COLO668 (cell line): ENCODE measurements around the gene ANGEL1.

Source experiments
- DNase-seq: peaks from one replicate; lab custom pipeline; 2025; ENCODE audit not compliant: unreplicated experiment; lab: John Stamatoyannopoulos, UW

ANGEL1 gene

DNA sequence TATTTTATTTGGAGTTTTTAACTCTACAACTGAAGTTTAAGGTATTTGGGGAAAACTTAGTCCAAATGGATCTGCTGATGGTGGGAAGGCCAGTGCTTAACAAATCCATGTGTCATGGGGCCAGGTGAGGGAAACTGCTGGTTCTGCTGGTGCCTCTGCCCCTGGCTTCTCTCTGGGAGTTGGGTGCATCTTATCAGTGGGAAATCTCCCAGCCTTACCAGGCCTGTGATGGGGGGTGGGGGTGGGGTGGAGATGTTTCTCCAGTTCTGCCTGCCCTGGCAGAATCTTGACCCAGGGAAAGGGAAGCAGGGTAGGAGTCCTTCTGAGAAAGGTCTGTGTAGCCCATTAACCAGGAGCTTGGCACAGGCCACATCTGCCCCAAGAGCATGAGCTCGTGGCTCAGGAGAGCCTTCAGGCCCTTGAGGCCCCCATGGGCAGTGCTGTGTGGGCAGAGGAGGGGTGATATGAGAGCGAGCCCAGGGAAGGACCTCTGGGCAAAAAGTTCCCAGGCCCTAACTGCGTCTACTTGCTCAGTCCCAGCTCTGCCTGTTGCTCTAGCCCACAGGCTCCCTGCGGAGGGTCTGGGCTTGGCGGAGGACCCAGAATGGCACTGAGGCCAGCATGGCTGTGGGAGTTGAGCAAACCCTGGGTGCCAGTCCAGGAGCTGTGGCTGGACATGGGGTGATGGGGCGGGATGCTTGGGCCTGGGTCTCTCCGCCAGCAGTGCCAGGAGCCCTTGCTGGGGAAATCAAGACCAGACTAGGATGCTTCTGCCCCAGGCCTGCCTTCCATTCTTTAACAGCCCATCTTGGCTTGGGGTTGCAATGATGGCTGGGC is 33.2 kb downstream of the ANGEL1 start:
- no peak for DNase-seq

GRCh38 chr14:76778546-76779215 is 34.0 kb downstream of the ANGEL1 start:
- no peak for DNase-seq

DNA sequence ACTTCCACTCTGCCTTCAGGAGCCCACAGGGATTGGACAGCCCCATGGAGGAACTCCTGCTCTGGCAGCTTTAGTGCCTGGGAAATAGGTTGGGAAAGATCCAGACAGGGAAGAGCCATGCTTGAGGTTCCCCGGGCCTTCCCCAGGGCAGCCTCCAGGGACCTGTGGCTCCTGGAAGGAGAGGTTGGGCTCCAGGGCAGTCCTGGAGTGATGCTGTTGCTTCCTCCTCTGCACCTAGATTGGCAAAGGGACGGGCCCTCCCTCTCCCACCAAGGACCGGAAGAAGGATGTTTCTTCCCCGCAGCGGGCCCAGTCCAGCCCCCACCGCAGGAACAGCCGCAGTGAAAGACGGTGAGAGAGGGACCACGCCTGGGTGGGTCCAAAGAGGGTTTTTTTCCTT is 35.0 kb downstream of the ANGEL1 start:
- DNase-seq: no peak

GRCh38 chr14:76776428-76777251 is 36.0 kb downstream of the ANGEL1 start:
- peak; percentile 29 for DNase-seq

DNA sequence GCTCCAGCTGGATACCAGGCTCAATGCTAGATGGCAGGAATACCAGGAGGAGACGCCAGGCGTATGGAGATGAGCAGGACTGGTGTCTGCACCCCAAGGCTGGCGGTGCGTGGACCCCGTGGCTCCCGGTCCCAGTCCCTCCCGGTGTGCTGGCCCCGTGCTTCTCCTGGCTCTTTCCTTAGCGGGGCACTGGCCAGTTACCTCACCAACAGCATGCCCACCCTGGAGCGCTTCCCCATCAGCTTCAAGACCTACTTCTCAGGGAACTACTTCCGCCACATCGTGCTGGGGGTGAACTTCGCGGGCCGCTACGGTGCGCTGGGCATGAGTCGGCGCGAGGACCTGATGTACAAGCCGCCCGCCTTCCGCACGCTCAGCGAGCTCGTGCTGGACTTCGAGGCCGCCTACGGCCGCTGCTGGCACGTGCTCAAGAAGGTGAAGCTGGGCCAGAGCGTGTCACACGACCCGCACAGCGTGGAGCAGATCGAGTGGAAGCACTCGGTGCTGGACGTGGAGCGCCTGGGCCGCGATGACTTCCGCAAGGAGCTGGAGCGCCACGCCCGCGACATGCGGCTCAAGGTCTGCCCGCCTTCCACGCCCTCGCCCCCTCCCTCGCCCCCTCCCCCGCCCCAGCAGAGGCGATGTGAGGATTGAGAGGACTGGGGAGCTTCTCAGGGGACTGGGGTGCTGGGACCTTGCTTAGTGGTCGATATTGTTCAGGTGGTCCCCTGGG is 36.8 kb downstream of the ANGEL1 start:
- no peak for DNase-seq

- no peak for DNase-seq
These were observed 37.6 kb downstream of the ANGEL1 start for GRCh38 chr14:76774821-76775694.

- DNase-seq: no peak
These were observed 38.5 kb downstream of the ANGEL1 start for GRCh38 chr14:76773956-76774820.

DNA sequence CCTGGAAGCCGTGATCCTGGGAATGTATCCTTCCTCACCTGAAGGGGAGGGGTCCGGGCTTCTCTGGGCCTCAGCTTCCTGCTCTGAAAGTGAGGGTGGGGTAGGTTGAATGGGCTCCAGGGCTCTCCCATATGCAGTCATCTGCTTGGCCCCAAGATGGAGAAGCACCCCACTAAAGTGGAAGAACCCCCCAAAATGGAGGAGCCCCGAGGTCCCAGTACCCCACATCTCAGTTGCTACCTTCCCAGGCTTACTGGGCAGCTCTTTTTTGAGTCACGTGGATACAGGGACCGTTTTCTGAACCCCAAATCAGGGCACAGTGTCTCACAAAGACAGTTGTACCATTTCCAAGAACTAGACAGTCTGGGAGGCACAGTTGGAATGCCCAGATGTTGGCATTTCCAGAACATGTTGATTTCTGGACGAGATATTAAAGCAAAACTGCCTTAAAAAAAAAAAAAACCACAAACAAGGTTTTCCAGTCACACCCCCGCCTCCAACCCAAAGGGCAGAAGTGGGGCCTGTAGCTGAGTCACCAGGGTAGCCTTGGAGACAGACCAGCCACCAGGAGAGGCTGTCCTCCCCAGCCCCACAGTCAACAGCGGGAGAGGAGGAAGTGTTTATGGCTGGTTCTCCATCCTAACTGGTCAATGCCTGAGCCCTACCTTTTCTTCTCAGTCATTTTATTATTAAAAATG is 39.3 kb downstream of the ANGEL1 start:
- DNase-seq: peak; percentile 44

GRCh38 chr14:76772300-76773187 is 40.1 kb downstream of the ANGEL1 start:
- DNase-seq: no peak

GRCh38 chr14:76771437-76771980 is 41.2 kb downstream of the ANGEL1 start:
- no peak for DNase-seq

DNA sequence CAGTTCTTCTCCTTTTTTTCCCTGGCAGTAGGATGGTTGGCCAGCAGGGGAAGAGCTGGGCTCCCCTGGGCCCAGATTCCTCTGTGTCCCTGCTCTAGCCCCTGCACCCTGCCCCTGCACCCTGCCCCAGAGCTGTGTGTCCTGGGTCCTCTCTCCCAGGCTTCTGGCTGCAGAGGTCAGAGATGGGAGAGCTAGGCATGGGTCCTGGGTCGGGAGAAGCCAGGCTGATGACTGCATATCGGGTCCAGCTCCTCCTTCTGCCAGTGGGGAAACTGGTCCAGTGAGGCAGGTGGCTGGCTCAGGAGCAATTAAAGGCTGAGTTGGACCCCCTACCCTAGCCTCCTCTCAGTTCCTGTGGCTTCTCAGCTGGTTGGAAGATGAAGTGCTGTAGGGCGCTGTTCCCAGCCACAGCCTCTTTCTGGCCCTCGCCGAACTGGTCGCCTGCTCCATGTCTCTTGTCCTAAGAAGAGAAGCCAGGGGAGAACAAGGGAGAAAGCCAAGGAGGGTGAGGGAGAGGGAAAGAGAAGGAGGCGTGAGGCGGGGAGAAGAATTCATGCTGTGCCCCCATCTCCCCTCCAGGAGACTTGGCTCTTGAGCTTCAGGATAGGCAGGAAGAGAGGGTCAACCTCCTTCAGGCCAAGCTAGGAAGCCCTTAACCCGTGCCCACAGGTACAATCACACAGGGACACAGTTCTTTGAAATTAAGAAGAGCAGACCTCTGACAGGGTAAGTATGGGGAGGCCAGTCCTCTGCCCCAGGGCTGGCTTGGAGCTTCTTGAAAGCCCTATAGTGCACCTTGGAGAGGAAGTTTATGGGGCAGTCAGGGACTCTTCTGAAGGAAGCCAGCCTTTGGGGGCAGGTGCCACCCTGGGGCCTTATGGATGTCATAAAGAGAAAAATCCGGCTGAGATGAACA is 41.9 kb downstream of the ANGEL1 start:
- DNase-seq: no peak

DNA sequence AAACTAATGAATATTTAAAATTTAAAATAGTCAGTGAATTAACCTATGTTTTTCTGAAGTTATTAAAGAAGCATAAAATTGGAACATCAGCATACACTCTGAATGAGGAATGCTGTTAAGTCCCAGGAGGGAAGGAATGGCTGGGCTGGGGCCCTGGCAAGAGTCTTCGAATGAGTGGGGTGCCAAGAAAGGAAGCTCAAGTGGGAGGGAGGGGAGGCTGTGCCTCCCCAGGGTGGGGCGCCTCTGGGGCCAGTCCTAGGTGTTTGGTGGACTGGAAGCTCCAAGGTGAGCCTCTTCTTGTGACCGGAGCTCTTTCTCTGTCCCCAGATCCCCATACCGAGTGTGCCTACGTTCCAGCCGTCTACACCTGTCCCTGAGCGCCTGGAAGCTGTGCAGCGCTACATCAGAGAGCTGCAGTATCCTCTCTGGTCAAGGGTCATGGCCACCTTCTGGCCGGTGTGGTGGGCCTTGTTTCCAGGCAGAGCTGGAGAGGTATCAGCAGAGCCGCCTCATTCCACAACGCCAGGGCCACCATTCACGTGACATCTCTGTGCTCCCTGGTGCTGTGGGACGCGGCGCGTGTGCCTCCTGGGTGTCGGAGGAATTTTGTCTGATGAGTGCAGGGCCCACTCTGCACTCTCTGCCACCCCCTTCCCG is 42.9 kb downstream of the ANGEL1 start:
- no peak for DNase-seq

DNA sequence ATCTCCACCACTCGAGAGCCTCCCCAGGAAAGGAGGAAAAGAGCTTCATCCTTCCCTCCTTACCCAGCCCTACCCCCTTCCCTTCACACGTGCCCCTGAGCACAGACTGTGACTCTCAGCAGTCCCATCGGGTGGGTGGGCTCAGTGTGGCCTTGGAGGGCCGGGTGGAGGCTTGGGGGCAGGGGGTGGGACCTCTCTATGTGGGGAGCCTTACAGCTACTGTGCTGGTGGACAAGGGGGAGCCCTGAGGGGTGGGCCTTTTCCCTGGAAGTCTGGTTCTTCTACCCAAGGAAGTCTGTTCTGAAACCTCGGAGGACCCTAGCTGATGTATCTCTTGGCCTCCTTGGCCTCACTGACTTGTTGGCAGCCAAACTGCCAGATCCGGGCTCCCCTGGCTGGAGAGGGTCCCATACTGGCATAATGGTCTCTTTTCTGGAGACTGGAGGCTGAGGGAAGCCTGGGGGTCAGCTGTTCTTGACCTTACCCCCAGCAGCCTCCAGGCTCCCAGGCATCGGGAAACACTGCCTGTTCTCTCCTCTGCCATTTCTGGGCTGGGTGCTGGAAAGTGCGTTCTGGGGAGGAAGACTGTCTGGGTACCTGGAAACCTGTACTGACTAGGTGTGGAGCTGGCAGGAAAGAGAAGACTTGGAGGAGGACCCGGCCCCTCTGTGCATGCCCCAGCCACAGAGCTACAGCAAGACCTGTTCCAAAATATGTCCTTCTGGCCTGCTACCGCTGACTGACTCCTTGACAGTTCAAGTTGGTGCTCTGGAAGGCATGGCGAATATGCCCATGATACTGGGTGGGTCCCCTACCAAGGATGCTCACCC is 43.8 kb downstream of the ANGEL1 start:
- DNase-seq: no peak
